ENCODE results near the gene SMAD6.

Gene SMAD6

DNA sequence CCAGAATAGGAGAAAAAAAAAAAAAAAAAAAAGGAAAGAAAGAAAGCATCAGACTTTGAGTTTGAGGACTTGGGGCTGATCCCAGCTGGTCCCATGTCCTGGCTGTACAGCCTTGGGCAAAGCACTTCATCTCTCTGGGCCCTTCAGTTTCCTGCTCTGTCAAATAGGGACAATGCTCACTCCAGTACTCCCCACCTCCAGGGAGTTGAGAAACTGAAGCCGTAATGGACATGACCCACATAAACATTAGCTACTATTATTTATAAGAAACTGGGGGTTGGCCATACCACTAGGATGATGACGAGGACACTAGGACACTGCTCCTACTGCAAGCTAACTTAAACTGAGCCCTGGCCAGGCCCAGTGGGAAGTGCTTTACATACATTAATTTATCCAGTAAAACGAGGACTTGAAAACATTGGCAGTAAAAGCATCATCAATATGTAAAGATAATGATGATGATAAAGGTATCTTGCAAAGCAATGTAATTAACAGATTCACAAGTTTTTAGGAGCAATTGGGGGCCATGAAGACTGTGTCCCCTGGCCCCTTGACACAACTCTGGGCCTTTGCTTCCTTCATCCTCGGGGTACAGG lies 22.9 kb upstream of the SMAD6 start:
- Histone ChIP-seq H3K4me2 (ENCODE audit: low read length) (no peak overlapping the region), H3K27me3 (ENCODE audit: control insufficient read depth, insufficient read depth, low read length) (no peaks in the 10 kb centered on the region), H3K4me1 (peaks cover 6% of the 10 kb centered on the region), H3K9me3 (ENCODE audit: control insufficient read depth, low read length) (no peaks in the 10 kb centered on the region), H2AFZ (peak overlapping the region; percentile 90), H3K36me3 (ENCODE audit: control insufficient read depth, insufficient read depth, low read length) (no peaks in the 10 kb centered on the region), H3K79me2 (no peaks in the 10 kb centered on the region), H3K4me3 (ENCODE audit: low read depth, low read length) (no peak overlapping the region), H3K9ac (no peak overlapping the region), H3K27ac (peak overlapping the region; percentile 44)
- TF ChIP-seq CTCF (IDR thresholded peaks at IDR 0.05) = no peak

- no peak for TF ChIP-seq CTCF (IDR thresholded peaks at IDR 0.05)
- Histone ChIP-seq H3K4me1 (peaks cover 6% of the 10 kb centered on the region), H3K36me3 (ENCODE audit: control insufficient read depth, insufficient read depth, low read length) (no peaks in the 10 kb centered on the region), H3K79me2 (no peaks in the 10 kb centered on the region), H3K27ac (peak overlapping the region; percentile 44), H3K4me3 (ENCODE audit: low read depth, low read length) (no peak overlapping the region), H3K9ac (no peak overlapping the region), H3K27me3 (ENCODE audit: control insufficient read depth, insufficient read depth, low read length) (no peaks in the 10 kb centered on the region), H2AFZ (peak overlapping the region; percentile 90), H3K4me2 (ENCODE audit: low read length) (no peak overlapping the region), H3K9me3 (ENCODE audit: control insufficient read depth, low read length) (no peaks in the 10 kb centered on the region)
These were observed 22.4 kb upstream of the SMAD6 start for GRCh38 chr15:66679657-66680108.

DNA sequence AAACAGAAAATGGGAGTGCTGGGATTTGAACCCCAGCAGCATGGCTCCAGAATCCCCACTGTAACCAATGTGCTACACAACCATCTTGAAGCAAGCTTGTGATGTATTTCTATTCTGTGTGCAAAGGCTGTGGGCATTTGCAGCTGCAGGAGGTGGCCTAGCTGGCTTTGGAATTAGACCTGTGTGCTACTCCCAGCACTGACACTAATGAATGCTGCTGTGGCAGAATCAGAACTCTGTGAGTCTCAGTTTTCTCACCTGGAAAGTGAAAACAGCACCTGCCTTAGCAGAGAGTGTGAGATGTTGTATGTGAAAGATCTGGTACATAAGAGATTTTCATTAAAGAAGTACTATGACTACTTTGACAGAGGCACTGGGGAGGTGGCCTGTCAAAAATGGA lies 21.5 kb upstream of the SMAD6 start:
- Histone ChIP-seq H2AFZ (no peak overlapping the region), H3K27ac (no peak overlapping the region), H3K27me3 (ENCODE audit: control insufficient read depth, insufficient read depth, low read length) (no peaks in the 10 kb centered on the region), H3K9me3 (ENCODE audit: control insufficient read depth, low read length) (no peaks in the 10 kb centered on the region), H3K79me2 (no peaks in the 10 kb centered on the region), H3K4me3 (ENCODE audit: low read depth, low read length) (no peak overlapping the region), H3K4me2 (ENCODE audit: low read length) (no peak overlapping the region), H3K9ac (no peak overlapping the region), H3K36me3 (ENCODE audit: control insufficient read depth, insufficient read depth, low read length) (no peaks in the 10 kb centered on the region), H3K4me1 (peaks cover 6% of the 10 kb centered on the region)
- no peak for TF ChIP-seq CTCF (IDR thresholded peaks at IDR 0.05)

DNA sequence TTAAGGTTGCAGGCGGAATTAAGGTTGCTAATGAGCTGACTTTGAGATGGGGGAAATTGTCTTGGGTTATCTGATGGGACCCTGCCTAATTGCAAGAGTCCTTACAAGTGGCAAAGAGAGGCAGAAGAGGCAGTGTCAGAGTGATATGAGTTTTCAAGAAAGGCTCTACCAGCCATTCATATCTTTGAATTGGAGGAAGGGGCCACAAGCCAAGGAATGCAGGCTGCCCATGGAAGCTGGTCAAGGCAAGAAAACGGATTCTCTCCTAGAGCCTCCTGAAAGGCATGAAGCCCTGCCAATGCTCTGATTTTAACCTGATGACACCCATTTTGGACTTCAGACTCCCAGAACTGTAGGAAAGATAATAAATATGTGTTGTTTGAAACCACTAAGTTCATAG lies 20.6 kb upstream of the SMAD6 start:
- Histone ChIP-seq H3K9me3 (ENCODE audit: control insufficient read depth, low read length) (no peaks in the 10 kb centered on the region), H3K27ac (no peak overlapping the region)
- no peak for TF ChIP-seq CTCF (IDR thresholded peaks at IDR 0.05)

DNA sequence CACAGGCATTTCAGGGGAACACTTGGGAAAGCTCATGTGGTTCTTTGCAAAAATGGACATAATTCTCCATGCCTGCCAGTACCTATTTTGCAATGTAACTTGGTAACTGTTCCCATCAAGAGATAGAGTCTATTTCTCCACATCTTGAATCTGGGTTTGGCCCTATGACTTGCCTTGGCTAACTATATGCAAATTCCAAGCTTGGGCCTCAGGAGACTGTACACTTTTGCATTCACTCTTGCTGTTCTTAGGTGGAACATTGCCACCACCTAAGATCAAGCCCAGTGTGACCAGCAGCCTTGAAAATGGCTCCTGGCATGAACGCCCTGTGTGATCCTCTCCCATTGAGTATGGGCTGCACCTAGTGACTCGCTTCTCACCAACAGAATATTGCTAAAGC lies 19.8 kb upstream of the SMAD6 start:
- H3K4me3 ChIP-seq (ENCODE audit: low read depth, low read length) = no peak overlapping the region
- H3K4me1 ChIP-seq = peaks cover 6% of the 10 kb centered on the region
- no peaks in the 10 kb centered on the region for H3K79me2 ChIP-seq
- no peaks in the 10 kb centered on the region for H3K9me3 ChIP-seq (ENCODE audit: control insufficient read depth, low read length)
- TF ChIP-seq CTCF (IDR thresholded peaks at IDR 0.05) = no peak
- no peaks in the 10 kb centered on the region for H3K36me3 ChIP-seq (ENCODE audit: control insufficient read depth, insufficient read depth, low read length)
- H2AFZ ChIP-seq = no peak overlapping the region
- H3K27me3 ChIP-seq (ENCODE audit: control insufficient read depth, insufficient read depth, low read length) = no peaks in the 10 kb centered on the region
- H3K9ac ChIP-seq = no peak overlapping the region
- no peak overlapping the region for H3K4me2 ChIP-seq (ENCODE audit: low read length)
- no peak overlapping the region for H3K27ac ChIP-seq

More for the DNA sequence above, 20.6 kb upstream of the SMAD6 start:
- Histone ChIP-seq H3K79me2 (no peaks in the 10 kb centered on the region), H2AFZ (no peak overlapping the region), H3K27me3 (ENCODE audit: control insufficient read depth, insufficient read depth, low read length) (no peaks in the 10 kb centered on the region), H3K4me1 (peaks cover 6% of the 10 kb centered on the region), H3K4me2 (ENCODE audit: low read length) (no peak overlapping the region), H3K9ac (no peak overlapping the region), H3K4me3 (ENCODE audit: low read depth, low read length) (no peak overlapping the region), H3K36me3 (ENCODE audit: control insufficient read depth, insufficient read depth, low read length) (no peaks in the 10 kb centered on the region)
